Calu3 (cell line): Measurements from ENCODE around the gene RAP1GAP2. TPM values are rescaled to one million over a fixed set of nuclear protein-coding genes. Genes with fewer than 3 reads are reported as not detected.

Experiments
- BruUV-seq: library from RNA; stranded (reverse); fragments of 400-500 nt; replicated peaks from 2 replicates; lab custom pipeline; 2021; lab: Mats Ljungman, UMichigan
- CTCF ChIA-PET: fragments of 300-600 bp; sonication (Branson Sonifier 250); formaldehyde crosslinking; loops from one replicate; lab custom pipeline; 2022; ENCODE audit warnings: antibody characterized with exemption; lab: Charles Lee
- DNase-seq: peaks from one replicate; pipeline ENCODE4 v3.0.0; 2022
- H3K27ac Mint-ChIP-seq: one replicate; pipeline ENCODE4 v1.8.0; 2022; ENCODE audit warnings: mixed read lengths; ENCODE audit not compliant: unreplicated experiment
- H3K27me3 Mint-ChIP-seq: one replicate; pipeline ENCODE4 v1.8.0; 2022; ENCODE audit warnings: mixed read lengths; ENCODE audit not compliant: unreplicated experiment
- H3K36me3 Mint-ChIP-seq: one replicate; pipeline ENCODE4 v1.8.0; 2022; ENCODE audit warnings: mild to moderate bottlenecking, moderate library complexity, mixed read lengths; ENCODE audit not compliant: insufficient read depth, unreplicated experiment
- H3K4me1 Mint-ChIP-seq: one replicate; pipeline ENCODE4 v1.8.0; 2022; ENCODE audit warnings: mild to moderate bottlenecking, low read depth, mixed read lengths; ENCODE audit not compliant: unreplicated experiment
- H3K4me3 Mint-ChIP-seq: one replicate; pipeline ENCODE4 v1.8.0; 2022; ENCODE audit warnings: mild to moderate bottlenecking, low read depth, moderate library complexity, mixed read lengths; ENCODE audit not compliant: unreplicated experiment
- H3K9me3 Mint-ChIP-seq: one replicate; pipeline ENCODE4 v1.8.0; 2022; ENCODE audit warnings: low read depth, mixed read lengths; ENCODE audit not compliant: unreplicated experiment
- intact Hi-C: fragments of 100-400 bp; cut with micrococcal nuclease; formaldehyde crosslinking; loops from one replicate; pipeline ENCODE4 v1.10.0; 2022; ENCODE audit not compliant: unreplicated experiment
- total RNA-seq: library from RNA; stranded (reverse); gene quantifications from 2 replicates; pipeline ENCODE4 v1.2.3, GENCODE V29; 2022
- TF ChIP-seq, protein P1 (sequence below): fragments of 200-600 bp; IDR thresholded peaks from one replicate; pipeline ENCODE4 v1.8.0; 2022; ENCODE audit warnings: antibody characterized with exemption; ENCODE audit not compliant: unreplicated experiment

Gene RAP1GAP2
- total RNA-seq, 1 experiment from 2014 or later: 38.4 TPM

DNA sequence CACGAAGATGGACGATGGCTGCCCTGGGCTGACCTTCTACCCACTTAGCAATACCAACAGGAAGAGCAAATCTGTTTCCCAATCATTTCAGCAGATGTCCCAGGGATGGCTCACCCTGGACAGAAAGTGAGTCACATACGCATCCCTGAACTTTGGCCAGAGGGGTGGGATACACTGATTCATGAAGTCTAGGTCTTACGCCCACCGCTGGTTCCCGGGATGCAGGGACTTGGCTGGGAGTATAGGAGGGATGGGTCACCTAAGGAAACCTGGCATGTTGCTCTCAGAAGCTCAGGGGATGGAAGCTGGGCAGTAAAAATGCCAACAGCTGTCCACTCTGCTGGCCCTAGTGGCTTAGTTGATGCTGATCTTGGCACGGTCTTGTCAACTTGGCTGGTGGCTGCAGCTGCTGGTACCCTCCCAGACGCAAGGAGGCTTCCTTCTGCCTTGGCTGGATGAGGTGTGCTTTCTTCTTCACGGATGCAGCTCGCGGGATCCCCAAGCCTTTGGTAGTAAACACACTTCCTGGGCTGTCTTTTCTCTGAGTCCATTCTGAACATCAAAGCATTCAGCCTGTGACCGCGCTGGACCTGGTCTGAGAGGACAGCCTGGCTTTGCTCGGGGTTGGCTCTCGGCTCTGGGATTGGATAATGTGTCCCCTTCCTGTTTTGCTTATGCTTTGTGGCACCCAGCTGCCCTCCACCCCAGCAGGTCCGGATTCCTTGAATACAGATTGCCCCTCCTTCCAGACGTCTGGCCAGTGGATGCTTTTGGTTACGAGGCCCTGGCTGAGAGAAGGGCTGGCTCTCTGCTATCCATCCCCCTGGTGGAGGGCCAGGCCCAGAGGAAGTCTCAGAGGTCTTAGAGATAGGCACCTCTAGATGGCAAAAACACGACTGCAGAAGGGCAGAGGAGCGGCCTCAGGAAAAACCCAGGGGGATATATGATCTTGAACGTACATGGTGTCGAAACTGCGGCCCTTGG is 71.5 kb downstream of the RAP1GAP2 start:
- intact Hi-C loops: no loop called here
- no peak for DNase-seq
- Mint-ChIP-seq H3K9me3 (no peaks in the 10 kb centered on the region), H3K4me1 (no peaks in the 10 kb centered on the region), H3K27ac (no peak overlapping the region), H3K36me3 (no peaks in the 10 kb centered on the region), H3K27me3 (no peaks in the 10 kb centered on the region), H3K4me3 (no peak overlapping the region)
- TF ChIP-seq, protein P1, sequence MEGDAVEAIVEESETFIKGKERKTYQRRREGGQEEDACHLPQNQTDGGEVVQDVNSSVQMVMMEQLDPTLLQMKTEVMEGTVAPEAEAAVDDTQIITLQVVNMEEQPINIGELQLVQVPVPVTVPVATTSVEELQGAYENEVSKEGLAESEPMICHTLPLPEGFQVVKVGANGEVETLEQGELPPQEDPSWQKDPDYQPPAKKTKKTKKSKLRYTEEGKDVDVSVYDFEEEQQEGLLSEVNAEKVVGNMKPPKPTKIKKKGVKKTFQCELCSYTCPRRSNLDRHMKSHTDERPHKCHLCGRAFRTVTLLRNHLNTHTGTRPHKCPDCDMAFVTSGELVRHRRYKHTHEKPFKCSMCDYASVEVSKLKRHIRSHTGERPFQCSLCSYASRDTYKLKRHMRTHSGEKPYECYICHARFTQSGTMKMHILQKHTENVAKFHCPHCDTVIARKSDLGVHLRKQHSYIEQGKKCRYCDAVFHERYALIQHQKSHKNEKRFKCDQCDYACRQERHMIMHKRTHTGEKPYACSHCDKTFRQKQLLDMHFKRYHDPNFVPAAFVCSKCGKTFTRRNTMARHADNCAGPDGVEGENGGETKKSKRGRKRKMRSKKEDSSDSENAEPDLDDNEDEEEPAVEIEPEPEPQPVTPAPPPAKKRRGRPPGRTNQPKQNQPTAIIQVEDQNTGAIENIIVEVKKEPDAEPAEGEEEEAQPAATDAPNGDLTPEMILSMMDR: no peak
- CTCF ChIA-PET: interaction anchor here (0.7 kb wide), 1 partner anchor 63 kb away, joined by 5 read pairs; no protein-coding TSS in a partner anchor
- BruUV-seq: no TSS peak

GRCh38 chr17:2869604-2870003 is 73.4 kb downstream of the RAP1GAP2 start:
- Mint-ChIP-seq H3K27ac (no peak overlapping the region), H3K27me3 (no peaks in the 10 kb centered on the region), H3K36me3 (no peaks in the 10 kb centered on the region), H3K9me3 (no peaks in the 10 kb centered on the region), H3K4me1 (no peaks in the 10 kb centered on the region), H3K4me3 (no peak overlapping the region)
- intact Hi-C loops: no loop called here
- CTCF ChIA-PET: interaction anchor here (0.5 kb wide), 1 partner anchor 562 kb away, joined by 3 read pairs; no protein-coding TSS in a partner anchor
- TF ChIP-seq, protein P1: no peak
- no peak for DNase-seq
- no TSS peak for BruUV-seq

DNA sequence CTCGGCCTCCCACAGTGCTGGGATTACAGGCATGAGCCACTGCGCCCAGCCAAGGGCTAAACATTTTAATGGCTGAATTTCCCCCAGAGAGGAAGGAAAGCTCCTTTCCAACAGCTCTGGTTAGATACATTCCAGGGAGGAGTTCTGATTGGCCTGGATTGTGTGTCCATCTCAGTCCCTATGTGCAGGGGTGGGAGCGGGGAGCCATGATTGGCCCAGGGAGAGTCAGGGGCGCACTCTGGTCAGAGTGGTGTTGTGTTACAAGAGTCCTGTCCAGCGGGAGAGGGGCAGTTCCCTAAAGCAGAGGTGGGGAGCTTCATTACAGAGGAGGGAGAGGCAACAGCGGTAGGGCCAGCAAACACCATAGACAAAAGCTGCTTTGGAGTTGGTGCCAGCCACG is 75.0 kb downstream of the RAP1GAP2 start:
- Mint-ChIP-seq H3K9me3 (no peaks in the 10 kb centered on the region), H3K27me3 (no peaks in the 10 kb centered on the region), H3K36me3 (no peaks in the 10 kb centered on the region), H3K4me3 (no peak overlapping the region), H3K27ac (no peak overlapping the region), H3K4me1 (no peaks in the 10 kb centered on the region)
- CTCF ChIA-PET: interaction anchor here (0.6 kb wide), 1 partner anchor 18 kb away, joined by 3 read pairs; no protein-coding TSS in a partner anchor
- no peak for DNase-seq
- TF ChIP-seq, protein P1: no peak
- intact Hi-C loops: no loop called here
- no TSS peak for BruUV-seq

DNA sequence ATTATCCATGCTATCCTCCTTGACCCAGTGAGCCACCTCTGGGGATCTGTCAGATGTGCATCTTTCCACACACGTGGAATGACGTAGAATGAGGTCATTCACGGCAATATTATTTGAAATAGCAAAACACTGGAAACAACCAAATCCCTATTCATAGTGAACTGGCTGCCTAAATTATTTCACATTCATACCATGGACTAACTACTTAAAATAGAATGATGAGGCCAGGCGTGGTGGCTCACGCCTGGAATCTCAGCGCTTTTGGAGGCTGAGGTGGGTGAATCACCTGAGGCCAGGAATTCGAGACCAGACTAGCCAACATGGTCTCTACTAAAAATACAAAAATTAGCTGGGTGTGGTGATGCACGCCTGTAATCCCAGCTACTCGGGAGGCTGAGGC is 75.5 kb downstream of the RAP1GAP2 start:
- no TSS peak for BruUV-seq
- DNase-seq: no peak
- CTCF ChIA-PET: no interaction called here
- TF ChIP-seq, protein P1: no peak
- H3K27ac Mint-ChIP-seq: no peak overlapping the region
- H3K4me3 Mint-ChIP-seq: no peak overlapping the region
- no peaks in the 10 kb centered on the region for H3K36me3 Mint-ChIP-seq
- H3K9me3 Mint-ChIP-seq: no peaks in the 10 kb centered on the region
- no peaks in the 10 kb centered on the region for H3K27me3 Mint-ChIP-seq
- H3K4me1 Mint-ChIP-seq: no peaks in the 10 kb centered on the region
- intact Hi-C loops: no loop called here
